ENCODE measurements around the gene MRPL43.

GRCh38 chr10:100999742-101000126, 12.4 kb upstream of the MRPL43 start, which contains the start of gene LZTS2:
- no peak for TF ChIP-seq CTCF (IDR thresholded peaks at IDR 0.05)
- TF ChIP-seq POLR2A (IDR thresholded peaks at IDR 0.05), result no peak

Data from adrenal gland (tissue), 5 donors.